Suprapubic skin (tissue), 4 donors: Measurements from ENCODE around the gene PIP5KL1. TPM values are rescaled to one million over a fixed set of nuclear protein-coding genes. Genes with fewer than 3 reads are reported as not detected.

Experiments used
- DNase-seq, 2 donors: peaks; one replicate each; pipeline ENCODE4 v3.0.0-alpha.2; 2019; ENCODE audit warnings: low spot score in 2 of 2
- H3K27ac ChIP-seq: fragments of 200-600 bp; sonication (generic); one replicate; pipeline ENCODE4 v1.5.1; 2019
- H3K27me3 ChIP-seq: fragments of 200-600 bp; sonication (generic); one replicate; pipeline ENCODE4 v1.5.1; 2019
- H3K36me3 ChIP-seq: fragments of 200-600 bp; sonication (generic); one replicate; pipeline ENCODE4 v1.5.1; 2019
- H3K4me1 ChIP-seq: fragments of 200-600 bp; sonication (generic); one replicate; pipeline ENCODE4 v1.5.1; 2019
- H3K4me3 ChIP-seq: fragments of 200-600 bp; sonication (generic); one replicate; pipeline ENCODE4 v1.5.1; 2019; ENCODE audit warnings: mild to moderate bottlenecking
- H3K9me3 ChIP-seq: fragments of 200-600 bp; sonication (generic); one replicate; pipeline ENCODE4 v1.5.1; 2019
- CTCF ChIP-seq, 2 donors: fragments of 200-600 bp in 1 of 2; fragments of 450-650 bp in 1 of 2; sonication (generic) in 1 of 2; IDR thresholded peaks; one replicate each; pipeline ENCODE4 v1.5.1; 2016 to 2019; ENCODE audit warnings: antibody characterized with exemption in 2 of 2, mild to moderate bottlenecking in 1 of 2, moderate library complexity in 1 of 2
- EP300 ChIP-seq: sonication (generic); formaldehyde crosslinking; IDR thresholded peaks from one replicate; pipeline ENCODE4 v1.6.1; 2017; ENCODE audit warnings: antibody characterized with exemption
- POLR2A ChIP-seq, 2 donors: fragments of 450-650 bp; IDR thresholded peaks; one replicate each; pipeline ENCODE4 v1.6.1; 2017; ENCODE audit warnings: antibody characterized with exemption in 2 of 2, mild to moderate bottlenecking in 2 of 2, moderate library complexity in 2 of 2
- POLR2AphosphoS5 ChIP-seq, 3 donors: sonication (generic); formaldehyde crosslinking; IDR thresholded peaks; one replicate each; pipeline ENCODE4 v1.6.1; 2017; ENCODE audit warnings: antibody characterized with exemption in 3 of 3
- WGBS: methylation state at CpG from one replicate; pipeline ENCODE4 v1.1.5; 2018; 5-methylcytosine and 5-hydroxymethylcytosine counted together
- total RNA-seq, 4 donors: library from RNA; depleted of rRNA; stranded (reverse); fragments of >200 nt; gene quantifications; one replicate each; pipeline ENCODE4 v1.1.0, GENCODE V29; 2016

Gene PIP5KL1
- total RNA-seq, 4 donors from 2014 or later: 5.8 to 14.7 (median 9.2) TPM

DNA sequence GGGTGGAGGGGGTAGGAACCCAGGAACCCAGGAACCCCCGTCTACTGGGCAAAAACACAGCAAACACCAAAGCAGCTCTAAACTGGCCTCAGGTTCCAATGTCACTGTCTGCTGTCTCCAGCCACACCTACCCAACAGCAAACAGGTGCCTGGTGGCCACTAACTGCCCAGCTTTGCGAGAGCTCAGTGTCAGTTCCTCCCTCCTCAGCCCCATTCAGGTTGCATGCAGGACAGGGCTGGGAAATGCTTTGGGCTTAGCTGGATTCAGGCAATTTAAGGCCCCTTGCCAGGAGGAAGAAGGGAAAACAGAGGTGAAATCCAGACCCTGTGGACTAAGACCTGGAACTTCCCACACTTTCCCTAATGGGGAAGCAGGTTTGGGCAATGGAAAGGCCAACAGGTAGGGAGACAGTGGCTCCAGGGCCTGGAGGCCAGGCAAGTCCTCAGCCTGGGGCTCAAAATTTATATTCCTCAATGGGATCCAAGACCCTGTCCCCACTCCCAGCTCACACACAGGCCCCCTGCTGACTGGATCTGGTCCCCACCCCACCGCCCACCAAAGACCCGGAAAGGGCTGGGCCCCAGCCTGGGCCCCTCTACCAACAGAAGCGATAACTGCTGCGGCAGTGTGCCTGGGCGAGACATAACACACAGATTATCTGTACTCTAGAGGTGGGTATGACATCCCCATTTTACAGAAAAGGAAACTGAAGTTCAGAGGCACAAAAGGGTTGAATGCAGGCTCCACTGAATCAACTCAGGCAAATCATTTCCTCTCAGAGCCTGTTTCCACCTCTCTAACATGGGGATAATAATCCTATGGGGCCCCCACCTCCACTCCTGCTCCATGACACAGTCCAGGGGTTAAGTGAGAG is 46.7 kb upstream of the PIP5KL1 start:
- H3K4me3 ChIP-seq: peak overlapping the region; percentile 91
- TF ChIP-seq POLR2AphosphoS5 (IDR thresholded peaks at IDR 0.05) (no peak), POLR2A (IDR thresholded peaks at IDR 0.05) (no peak), CTCF (IDR thresholded peaks at IDR 0.05) (no peak), EP300 (no peak)
- H3K4me1 ChIP-seq: peaks cover 89% of the 10 kb centered on the region
- H3K9me3 ChIP-seq: no peaks in the 10 kb centered on the region
- H3K36me3 ChIP-seq: no peaks in the 10 kb centered on the region
- H3K27me3 ChIP-seq: no peaks in the 10 kb centered on the region
- WGBS: 61% methylated on average over 5 of the region's 7 CpGs
- peak overlapping the region; percentile 96 for H3K27ac ChIP-seq
- DNase-seq: no peak

GRCh38 chr9:127976498-127976897 is 45.9 kb upstream of the PIP5KL1 start:
- H3K9me3 ChIP-seq: no peaks in the 10 kb centered on the region
- no peak for TF ChIP-seq CTCF (IDR thresholded peaks at IDR 0.05)
- no peak for TF ChIP-seq POLR2AphosphoS5 (IDR thresholded peaks at IDR 0.05)
- no peak for TF ChIP-seq POLR2A (IDR thresholded peaks at IDR 0.05)
- TF ChIP-seq EP300: no peak
- H3K4me1 ChIP-seq: peaks cover 90% of the 10 kb centered on the region
- peak in 1 of 2 donors; percentile 76 for DNase-seq
- H3K27ac ChIP-seq: peak overlapping the region; percentile 96
- 51% methylated on average over 6 of the region's 6 CpGs for WGBS
- H3K27me3 ChIP-seq: no peaks in the 10 kb centered on the region
- H3K4me3 ChIP-seq: peak overlapping the region; percentile 91
- no peaks in the 10 kb centered on the region for H3K36me3 ChIP-seq

- H3K4me1 ChIP-seq: peaks cover 95% of the 10 kb centered on the region
- no peaks in the 10 kb centered on the region for H3K9me3 ChIP-seq
- no peak for DNase-seq
- TF ChIP-seq EP300: no peak
- no peak for TF ChIP-seq CTCF (IDR thresholded peaks at IDR 0.05)
- no peak for TF ChIP-seq POLR2AphosphoS5 (IDR thresholded peaks at IDR 0.05)
- no peak for TF ChIP-seq POLR2A (IDR thresholded peaks at IDR 0.05)
- no peaks in the 10 kb centered on the region for H3K36me3 ChIP-seq
- 70% methylated on average over 9 of the region's 10 CpGs for WGBS
- H3K27ac ChIP-seq: peak overlapping the region; percentile 96
- H3K27me3 ChIP-seq: no peaks in the 10 kb centered on the region
- H3K4me3 ChIP-seq: peak overlapping the region; percentile 91
Measured at GRCh38 chr9:127975376-127976315, 45.1 kb upstream of the PIP5KL1 start.

DNA sequence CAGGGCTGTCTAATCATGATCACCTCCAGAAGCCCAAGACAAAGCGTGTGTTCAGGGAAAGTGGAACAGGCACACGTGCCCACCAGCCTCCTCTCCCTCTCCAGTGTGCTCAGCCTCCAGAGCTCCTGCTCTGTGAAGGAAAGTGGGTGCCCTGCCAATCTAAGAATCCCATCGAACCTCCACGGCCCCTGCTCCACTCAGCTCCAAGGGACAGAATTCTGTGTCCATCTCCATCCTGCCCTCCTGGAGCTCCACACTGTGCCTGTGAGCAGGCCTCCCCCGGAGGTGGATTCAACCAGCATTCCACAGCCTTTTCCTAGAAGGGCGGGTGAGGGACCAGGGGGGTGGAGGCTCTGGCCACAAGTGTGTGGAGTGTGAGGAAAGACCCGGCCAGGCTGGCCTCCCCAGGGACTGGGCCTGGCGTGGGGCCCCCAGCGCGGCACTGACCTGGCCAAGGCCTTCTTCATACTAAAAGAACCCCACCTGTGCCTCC is 44.2 kb upstream of the PIP5KL1 start:
- Histone ChIP-seq H3K27me3 (no peaks in the 10 kb centered on the region), H3K4me3 (peak overlapping the region; percentile 91), H3K9me3 (no peaks in the 10 kb centered on the region), H3K36me3 (no peaks in the 10 kb centered on the region), H3K27ac (peak overlapping the region; percentile 96), H3K4me1 (peaks cover 99% of the 10 kb centered on the region)
- TF ChIP-seq CTCF (IDR thresholded peaks at IDR 0.05) (no peak), POLR2AphosphoS5 (IDR thresholded peaks at IDR 0.05) (no peak), EP300 (no peak), POLR2A (IDR thresholded peaks at IDR 0.05) (no peak)
- WGBS: 55% methylated on average over 10 of the region's 10 CpGs
- no peak for DNase-seq
